Ishikawa (cell line): Measurements from ENCODE around the gene PTPN22.
A peak's percentile ranks its signal among the peaks of the same experiment; 100 is the strongest.

ENCODE experiments used
- CEBPB ChIP-seq: IDR thresholded peaks from 2 replicates; pipeline ENCODE4 v1.6.1; 2012
- CREB1 ChIP-seq: IDR thresholded peaks from 2 replicates; pipeline ENCODE4 v1.6.1; 2012; ENCODE audit warnings: low read depth
- EGR1 ChIP-seq: IDR thresholded peaks from 2 replicates; pipeline ENCODE4 v1.6.1; 2012
- EP300 ChIP-seq: IDR thresholded peaks from 2 replicates; pipeline ENCODE4 v1.6.1; 2012; ENCODE audit warnings: borderline replicate concordance
- FOXM1 ChIP-seq: IDR thresholded peaks from 2 replicates; pipeline ENCODE4 v1.6.1; 2012; ENCODE audit warnings: low read depth, borderline replicate concordance
- MAX ChIP-seq: IDR thresholded peaks from 2 replicates; pipeline ENCODE4 v1.6.1; 2012
- NFIC ChIP-seq: IDR thresholded peaks from 2 replicates; pipeline ENCODE4 v1.6.1; 2012
- RAD21 ChIP-seq: IDR thresholded peaks from 2 replicates; pipeline ENCODE4 v1.6.1; 2012; ENCODE audit warnings: low read depth
- TAF1 ChIP-seq: IDR thresholded peaks from 2 replicates; pipeline ENCODE4 v1.6.1; 2012; ENCODE audit warnings: low read depth, mild to moderate bottlenecking
- TCF12 ChIP-seq: IDR thresholded peaks from 2 replicates; pipeline ENCODE4 v1.6.1; 2012; ENCODE audit warnings: low read depth
- TEAD4 ChIP-seq: IDR thresholded peaks from 2 replicates; pipeline ENCODE4 v1.6.1; 2012
- USF1 ChIP-seq: IDR thresholded peaks from 2 replicates; pipeline ENCODE4 v1.6.1; 2012
- YY1 ChIP-seq: IDR thresholded peaks from 2 replicates; pipeline ENCODE4 v1.6.1; 2012; ENCODE audit warnings: low read depth
- ZBTB7A ChIP-seq: IDR thresholded peaks from 2 replicates; pipeline ENCODE4 v1.6.1; 2012; ENCODE audit warnings: low read depth
- TF ChIP-seq, protein P1 (sequence below): IDR thresholded peaks from 2 replicates; pipeline ENCODE4 v1.6.1; 2012; ENCODE audit warnings: low read depth, mild to moderate bottlenecking

Gene PTPN22

DNA sequence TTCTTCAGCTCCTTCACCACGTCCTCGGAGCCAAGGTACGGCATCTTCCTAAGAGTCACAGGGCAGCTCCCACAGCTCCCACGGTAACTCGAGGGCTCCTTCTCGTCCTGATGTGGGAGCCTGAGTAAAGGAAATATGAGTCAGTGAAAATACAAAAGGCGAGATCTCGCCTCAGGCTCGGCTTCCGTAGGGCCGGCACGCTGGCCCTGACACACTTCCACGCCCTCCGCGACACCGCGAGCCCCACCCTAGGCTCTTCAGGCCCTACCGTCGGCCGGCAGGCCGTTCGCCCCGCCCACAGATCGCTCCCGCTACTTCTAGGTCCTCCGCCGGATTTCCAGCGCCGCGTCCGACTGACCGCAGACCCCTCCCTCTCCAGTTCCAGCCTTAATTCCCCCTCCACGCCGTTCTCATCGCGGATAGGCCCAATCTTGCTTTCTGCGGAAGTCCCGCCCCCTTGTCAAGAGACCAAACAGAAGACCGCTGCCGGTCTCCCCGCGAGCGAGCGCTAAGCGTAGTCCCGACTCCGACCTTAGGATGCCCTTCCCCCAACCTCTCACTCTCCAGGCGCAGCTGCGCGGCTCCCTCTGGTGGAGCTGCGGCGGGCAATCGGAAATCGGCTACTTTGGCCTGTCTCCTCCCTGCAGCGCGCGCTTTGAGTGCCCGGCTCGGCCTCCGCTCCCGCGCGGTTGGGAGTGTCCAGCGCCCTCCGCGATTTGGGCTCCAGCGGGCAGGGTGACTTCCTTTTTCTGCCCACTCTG, 33.3 kb upstream of the PTPN22 start, which contains the start of the genes AP4B1 and DCLRE1B:
Gene AP4B1, minus strand, starts transcription at position 126 of the 761 bp plus-strand sequence. Its CDS starts 82 bp downstream, at position 44.
Gene DCLRE1B, plus strand, starts transcription at position 653 of the 761 bp plus-strand sequence. CDS start 261 bp downstream, outside the sequence.
- TF ChIP-seq TCF12: peak; percentile 76
- 0 out of 2 replicates have a peak, but pooled peaks have one; percentile 26 for TF ChIP-seq EGR1
- no peak; the same call in none of the 2 replicates for TF ChIP-seq MAX
- TF ChIP-seq USF1: no peak
- peak; percentile 22; the same call in 1 of the 2 replicates for TF ChIP-seq CREB1
- peak; percentile 62; the same call in 1 of the 2 replicates for TF ChIP-seq TAF1
- 0 out of 2 replicates have a peak, but pooled peaks have one; percentile 9 for TF ChIP-seq NFIC
- 0 out of 2 replicates have a peak, but pooled peaks have one; percentile 59 for TF ChIP-seq ZBTB7A
- no peak for TF ChIP-seq CEBPB
- TF ChIP-seq FOXM1: no peak
- TF ChIP-seq, protein P1, sequence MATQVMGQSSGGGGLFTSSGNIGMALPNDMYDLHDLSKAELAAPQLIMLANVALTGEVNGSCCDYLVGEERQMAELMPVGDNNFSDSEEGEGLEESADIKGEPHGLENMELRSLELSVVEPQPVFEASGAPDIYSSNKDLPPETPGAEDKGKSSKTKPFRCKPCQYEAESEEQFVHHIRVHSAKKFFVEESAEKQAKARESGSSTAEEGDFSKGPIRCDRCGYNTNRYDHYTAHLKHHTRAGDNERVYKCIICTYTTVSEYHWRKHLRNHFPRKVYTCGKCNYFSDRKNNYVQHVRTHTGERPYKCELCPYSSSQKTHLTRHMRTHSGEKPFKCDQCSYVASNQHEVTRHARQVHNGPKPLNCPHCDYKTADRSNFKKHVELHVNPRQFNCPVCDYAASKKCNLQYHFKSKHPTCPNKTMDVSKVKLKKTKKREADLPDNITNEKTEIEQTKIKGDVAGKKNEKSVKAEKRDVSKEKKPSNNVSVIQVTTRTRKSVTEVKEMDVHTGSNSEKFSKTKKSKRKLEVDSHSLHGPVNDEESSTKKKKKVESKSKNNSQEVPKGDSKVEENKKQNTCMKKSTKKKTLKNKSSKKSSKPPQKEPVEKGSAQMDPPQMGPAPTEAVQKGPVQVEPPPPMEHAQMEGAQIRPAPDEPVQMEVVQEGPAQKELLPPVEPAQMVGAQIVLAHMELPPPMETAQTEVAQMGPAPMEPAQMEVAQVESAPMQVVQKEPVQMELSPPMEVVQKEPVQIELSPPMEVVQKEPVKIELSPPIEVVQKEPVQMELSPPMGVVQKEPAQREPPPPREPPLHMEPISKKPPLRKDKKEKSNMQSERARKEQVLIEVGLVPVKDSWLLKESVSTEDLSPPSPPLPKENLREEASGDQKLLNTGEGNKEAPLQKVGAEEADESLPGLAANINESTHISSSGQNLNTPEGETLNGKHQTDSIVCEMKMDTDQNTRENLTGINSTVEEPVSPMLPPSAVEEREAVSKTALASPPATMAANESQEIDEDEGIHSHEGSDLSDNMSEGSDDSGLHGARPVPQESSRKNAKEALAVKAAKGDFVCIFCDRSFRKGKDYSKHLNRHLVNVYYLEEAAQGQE: no peak
- peak; percentile 34; the same call in 1 of the 2 replicates for TF ChIP-seq TEAD4
- TF ChIP-seq RAD21: peak; percentile 69
- TF ChIP-seq YY1: peak; percentile 80
- no peak for TF ChIP-seq EP300

DNA sequence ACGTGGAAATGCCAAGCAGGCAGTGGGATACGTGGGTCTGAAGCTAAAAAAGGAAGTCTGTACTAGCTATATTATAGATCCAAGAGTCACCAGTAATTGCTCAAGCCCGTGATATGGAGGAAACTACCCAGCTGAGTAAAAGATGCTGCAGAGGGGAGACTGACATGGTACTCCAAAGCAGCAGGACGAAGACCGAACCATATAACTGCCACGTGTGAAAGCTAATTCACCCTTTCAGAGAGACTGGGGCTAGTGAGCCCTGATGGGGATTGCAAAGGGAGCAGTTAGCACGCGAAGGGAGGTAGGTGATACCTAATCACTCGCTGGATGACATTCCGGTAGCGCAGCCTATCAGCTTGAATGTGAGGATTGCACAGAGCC, 32.8 kb upstream of the PTPN22 start:
- no peak for TF ChIP-seq CEBPB
- TF ChIP-seq TAF1: no peak
- no peak for TF ChIP-seq EP300
- TF ChIP-seq ZBTB7A: no peak

DNA sequence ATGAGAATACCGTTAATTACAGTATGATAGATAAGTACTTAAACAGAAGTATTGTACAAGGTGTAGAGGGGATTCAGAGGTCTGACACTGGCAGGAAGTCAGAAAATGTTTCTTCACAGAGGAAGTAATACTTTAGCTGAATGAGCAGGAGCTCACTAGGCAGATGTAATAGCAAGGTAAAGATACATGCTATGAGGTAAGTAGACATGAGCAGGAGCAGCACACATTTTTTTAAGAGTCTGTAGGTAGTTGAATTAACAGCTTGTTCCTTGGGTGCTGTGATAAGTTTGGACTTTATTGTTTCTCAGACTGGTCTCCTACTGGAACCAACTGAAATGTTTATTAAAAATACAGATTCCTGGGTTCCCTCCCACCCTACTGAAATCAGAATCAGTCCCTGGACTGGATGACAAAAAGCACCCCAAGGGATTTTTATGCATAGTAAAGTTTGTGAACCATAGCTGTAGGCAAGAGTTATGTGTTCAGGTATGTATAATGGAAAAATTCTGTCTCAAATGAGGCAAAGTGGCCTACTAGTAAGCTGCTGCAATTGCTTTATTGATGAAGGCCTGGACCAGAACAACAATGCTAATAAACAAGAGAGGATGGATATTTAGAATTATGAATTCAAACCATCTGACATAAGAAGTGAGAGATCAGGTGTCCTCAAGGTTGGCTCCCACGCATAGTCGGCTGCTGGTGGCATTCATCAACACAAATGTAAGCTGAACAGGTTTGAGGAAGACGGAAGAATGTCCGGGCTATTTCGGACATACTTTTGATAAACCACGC, 32.2 kb upstream of the PTPN22 start:
- TF ChIP-seq NFIC: no peak
- TF ChIP-seq CREB1: no peak
- TF ChIP-seq, protein P1: no peak
- TF ChIP-seq TCF12: no peak

GRCh38 chr1:113901191-113901590, 29.7 kb upstream of the PTPN22 start:
- TF ChIP-seq ZBTB7A (no peak), TAF1 (no peak), USF1 (no peak), YY1 (no peak), EP300 (no peak), TCF12 (no peak)

GRCh38 chr1:113899111-113899510, 27.6 kb upstream of the PTPN22 start:
- TF ChIP-seq YY1 (no peak), EGR1 (no peak)

GRCh38 chr1:113898241-113898814, 26.8 kb upstream of the PTPN22 start:
- TF ChIP-seq CREB1: no peak
- TF ChIP-seq EP300: no peak
- TF ChIP-seq, protein P1: no peak
- no peak for TF ChIP-seq ZBTB7A
- no peak for TF ChIP-seq TCF12
- no peak for TF ChIP-seq YY1
- no peak for TF ChIP-seq USF1
- no peak for TF ChIP-seq RAD21
